DMS114 treated with DMSO at 0.1 percent for 48 hours (cell line): ENCODE data around the gene SPANXD.
"Not testable (repeated sequence)": the region's sequence is repeated elsewhere in the genome, so short reads cannot be mapped to it uniquely, and the experiment has no call there.

ENCODE experiments used
- DNase-seq: peaks from one replicate; lab custom pipeline; 2025; ENCODE audit not compliant: unreplicated experiment; lab: John Stamatoyannopoulos, UW

The SPANXD gene

GRCh38 chrX:141698639-141699038 is at the start of gene SPANXD:
SPANXD (minus strand) TSS chrX:141698739; CDS start chrX:141698405, 334 bp downstream.
- not testable (repeated sequence) for DNase-seq

GRCh38 chrX:141742666-141743065 is 44.1 kb upstream of the SPANXD start:
- no peak for DNase-seq

- no peak for DNase-seq
Observed at GRCh38 chrX:141736656-141737055, 38.1 kb upstream of the SPANXD start.

GRCh38 chrX:141733371-141733770 is 34.8 kb upstream of the SPANXD start:
- no peak for DNase-seq

- no peak for DNase-seq
Observed at GRCh38 chrX:141732031-141732430, 33.5 kb upstream of the SPANXD start.

GRCh38 chrX:141724186-141724585 is 25.6 kb upstream of the SPANXD start:
- no peak for DNase-seq

- no peak for DNase-seq
Observed at GRCh38 chrX:141714680-141715079, 16.1 kb upstream of the SPANXD start.

- DNase-seq, result no peak
Observed at GRCh38 chrX:141701072-141701471, 2.5 kb upstream of the SPANXD start.

- DNase-seq, result no peak
Observed at GRCh38 chrX:141673946-141674345, 24.6 kb downstream of the SPANXD start.

GRCh38 chrX:141669689-141670088 is 28.9 kb downstream of the SPANXD start:
- DNase-seq, result no peak

GRCh38 chrX:141668371-141668770 is 30.2 kb downstream of the SPANXD start:
- DNase-seq, result no peak

GRCh38 chrX:141662781-141663180 is 35.8 kb downstream of the SPANXD start:
- DNase-seq, result no peak

- no peak for DNase-seq
Observed at GRCh38 chrX:141652286-141652685, 46.3 kb downstream of the SPANXD start.
